VCaP (cell line): ENCODE data around the gene CDK13.

Experiments
- H3K27ac ChIP-seq: fragments of 450-650 bp; 2 replicates; pipeline ENCODE4 v1.5.1; 2017
- TF ChIP-seq, protein P1 (sequence below): fragments of 450-650 bp; conservative IDR thresholded peaks from 2 replicates; pipeline ENCODE4 v1.5.1; 2017; ENCODE audit warnings: mild to moderate bottlenecking, moderate library complexity

The CDK13 gene

DNA sequence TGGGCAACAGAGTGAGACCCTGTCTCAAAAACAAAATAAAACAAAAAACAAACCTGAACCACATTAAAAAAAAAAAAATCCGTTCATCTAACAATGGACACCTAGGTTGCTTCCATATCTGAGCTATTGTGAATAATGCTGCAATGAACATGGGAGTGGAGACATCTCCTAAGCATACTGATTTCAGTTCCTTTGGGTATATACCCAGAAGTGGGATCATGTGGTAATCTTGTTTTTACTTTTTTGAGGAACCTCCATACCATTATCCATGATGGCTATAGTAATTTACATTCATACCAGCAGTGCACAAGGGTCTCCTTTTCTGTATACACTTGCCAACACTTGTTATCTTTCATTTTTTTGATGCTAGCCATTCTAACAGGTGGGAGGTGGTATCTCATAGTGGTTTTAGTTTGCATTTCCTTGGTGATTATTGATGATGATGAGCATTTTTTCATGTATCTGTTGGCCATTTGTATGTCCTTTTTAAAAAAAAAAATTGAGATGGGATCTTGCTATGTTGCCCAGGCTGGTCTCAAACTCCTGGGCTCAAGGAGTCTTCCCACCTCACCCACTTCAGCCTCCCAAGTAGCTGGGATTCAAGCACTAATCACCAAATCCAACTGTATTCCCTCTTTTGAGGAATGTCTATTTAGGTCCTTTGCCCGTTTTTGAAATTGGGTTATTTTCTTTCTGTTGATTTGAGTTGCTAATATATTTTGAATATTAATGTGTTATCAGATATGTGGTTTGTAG lies 17.5 kb downstream of the CDK13 start:
- no peak overlapping the region for H3K27ac ChIP-seq
- TF ChIP-seq, protein P1, sequence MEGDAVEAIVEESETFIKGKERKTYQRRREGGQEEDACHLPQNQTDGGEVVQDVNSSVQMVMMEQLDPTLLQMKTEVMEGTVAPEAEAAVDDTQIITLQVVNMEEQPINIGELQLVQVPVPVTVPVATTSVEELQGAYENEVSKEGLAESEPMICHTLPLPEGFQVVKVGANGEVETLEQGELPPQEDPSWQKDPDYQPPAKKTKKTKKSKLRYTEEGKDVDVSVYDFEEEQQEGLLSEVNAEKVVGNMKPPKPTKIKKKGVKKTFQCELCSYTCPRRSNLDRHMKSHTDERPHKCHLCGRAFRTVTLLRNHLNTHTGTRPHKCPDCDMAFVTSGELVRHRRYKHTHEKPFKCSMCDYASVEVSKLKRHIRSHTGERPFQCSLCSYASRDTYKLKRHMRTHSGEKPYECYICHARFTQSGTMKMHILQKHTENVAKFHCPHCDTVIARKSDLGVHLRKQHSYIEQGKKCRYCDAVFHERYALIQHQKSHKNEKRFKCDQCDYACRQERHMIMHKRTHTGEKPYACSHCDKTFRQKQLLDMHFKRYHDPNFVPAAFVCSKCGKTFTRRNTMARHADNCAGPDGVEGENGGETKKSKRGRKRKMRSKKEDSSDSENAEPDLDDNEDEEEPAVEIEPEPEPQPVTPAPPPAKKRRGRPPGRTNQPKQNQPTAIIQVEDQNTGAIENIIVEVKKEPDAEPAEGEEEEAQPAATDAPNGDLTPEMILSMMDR, result no peak

DNA sequence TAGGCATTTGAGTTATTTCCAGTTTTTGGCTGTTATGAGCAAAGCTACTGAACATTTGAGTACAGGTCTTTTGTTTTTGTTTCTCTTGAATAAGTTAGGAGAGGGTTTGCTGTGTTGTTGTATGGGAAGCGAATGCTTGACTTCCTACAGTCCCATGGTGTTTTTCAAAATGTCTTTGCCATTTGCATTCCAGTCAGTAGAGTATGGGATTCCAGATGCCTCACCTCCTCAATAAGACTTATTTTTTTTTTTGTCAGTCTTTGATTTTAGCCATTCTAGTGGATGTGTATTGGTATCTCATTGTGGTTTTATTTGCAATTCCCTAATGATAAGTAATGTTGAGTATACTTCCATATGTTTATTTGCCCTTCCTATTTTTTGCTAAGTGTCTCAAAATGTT lies 19.4 kb downstream of the CDK13 start:
- TF ChIP-seq, protein P1, result no peak
- no peak overlapping the region for H3K27ac ChIP-seq

DNA sequence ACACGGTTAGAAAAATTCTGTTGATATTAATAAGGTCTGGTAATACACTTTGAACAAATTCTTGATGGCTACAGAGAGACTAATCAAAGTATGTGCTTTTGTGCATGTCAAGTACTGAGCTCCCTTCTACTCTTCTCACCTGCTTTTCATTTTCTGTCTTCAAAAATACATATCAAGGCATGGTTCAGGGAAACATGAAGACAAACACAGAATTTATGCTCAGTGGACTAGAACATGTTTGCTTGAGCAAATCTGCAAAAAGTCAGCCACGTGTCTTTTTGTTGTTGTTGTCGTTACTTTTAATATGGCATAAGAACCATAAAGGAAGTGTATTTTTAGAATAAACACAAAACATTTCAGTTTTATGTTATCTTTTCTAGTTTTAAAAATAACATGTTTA lies 21.9 kb downstream of the CDK13 start:
- TF ChIP-seq, protein P1, result no peak
- no peak overlapping the region for H3K27ac ChIP-seq

DNA sequence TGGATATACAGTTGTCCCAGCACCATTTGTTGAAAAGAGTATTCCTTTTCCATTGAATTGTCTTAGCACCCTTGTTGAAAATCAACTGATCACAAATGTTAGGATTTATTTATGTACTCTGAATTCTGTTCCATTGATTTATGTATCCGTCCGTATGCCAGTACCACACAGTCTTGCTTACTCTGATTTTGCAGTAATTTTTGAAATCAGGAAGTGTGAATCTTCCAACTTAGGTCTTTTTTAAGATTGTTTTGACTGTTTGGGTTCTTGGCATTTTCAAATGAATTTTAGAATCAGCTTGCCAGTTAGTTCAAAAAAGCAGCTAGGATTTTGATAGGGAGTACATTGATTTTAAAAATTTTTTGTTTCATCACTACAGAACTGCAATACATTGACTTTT lies 23.7 kb downstream of the CDK13 start:
- TF ChIP-seq, protein P1, result no peak
- H3K27ac ChIP-seq, result no peak overlapping the region

DNA sequence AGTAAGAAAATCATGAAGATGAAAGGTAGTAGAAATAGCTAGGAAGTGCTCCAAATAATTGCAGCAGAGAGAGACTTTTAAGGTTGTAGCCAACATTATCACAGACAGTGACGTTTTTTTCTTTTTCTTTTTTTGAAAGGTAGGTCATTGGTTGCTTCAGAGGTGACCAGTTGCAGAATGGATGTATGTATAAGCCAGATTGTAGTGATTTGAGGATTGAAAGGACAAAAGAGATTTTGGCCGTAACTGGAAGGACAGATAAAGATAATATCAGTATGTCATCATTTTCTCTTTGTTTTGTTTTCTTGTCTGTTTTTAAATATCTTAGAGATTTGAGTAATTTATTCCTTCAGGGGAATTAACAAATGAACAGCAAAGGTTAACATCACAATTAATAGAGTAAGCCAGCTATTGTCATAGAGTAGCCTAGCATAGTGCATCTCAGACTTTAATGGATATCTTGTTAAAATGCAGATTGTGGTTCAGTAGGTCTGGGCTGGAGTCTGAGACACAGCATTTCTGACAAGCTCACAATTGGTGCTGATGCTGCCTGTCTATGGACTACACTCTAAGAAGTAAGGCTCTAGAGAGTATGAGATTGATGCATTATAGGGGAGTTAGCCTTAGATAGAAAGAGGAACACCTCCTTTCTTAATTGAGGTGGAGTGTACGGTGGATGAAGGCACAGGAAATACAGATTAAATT lies 28.3 kb downstream of the CDK13 start:
- TF ChIP-seq, protein P1, result no peak
- no peak overlapping the region for H3K27ac ChIP-seq

DNA sequence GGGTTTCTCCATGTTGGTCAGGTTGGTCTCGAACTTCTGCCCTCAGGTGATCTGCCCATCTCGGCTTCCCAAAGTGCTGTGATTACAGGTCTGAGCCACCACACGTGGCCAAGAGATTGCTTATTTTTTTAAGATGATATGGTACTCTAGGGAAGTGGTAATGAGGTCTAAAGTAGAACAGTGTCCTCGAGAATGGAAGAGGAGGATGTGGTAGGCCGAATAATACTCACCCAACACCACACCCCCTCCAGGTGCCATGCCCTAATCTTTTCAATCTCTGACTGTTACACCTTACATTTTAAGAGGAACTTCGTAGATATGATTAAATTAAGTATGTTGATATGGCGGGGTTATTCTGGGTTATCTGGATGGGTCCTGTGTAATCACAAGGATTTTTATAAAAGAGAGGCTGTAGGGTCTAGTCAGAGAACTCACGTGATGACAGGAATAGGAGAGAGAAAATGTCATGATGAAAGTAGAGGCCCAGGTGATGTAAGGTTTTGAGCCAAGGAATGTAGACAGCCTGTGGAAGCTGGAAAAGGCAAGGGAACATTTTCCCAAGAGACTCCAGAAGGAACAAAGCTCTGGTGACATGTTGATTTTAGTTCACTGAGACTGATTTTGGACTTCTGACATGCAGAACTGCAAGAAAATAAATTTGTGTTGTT lies 29.5 kb downstream of the CDK13 start:
- no peak overlapping the region for H3K27ac ChIP-seq
- TF ChIP-seq, protein P1, result no peak

DNA sequence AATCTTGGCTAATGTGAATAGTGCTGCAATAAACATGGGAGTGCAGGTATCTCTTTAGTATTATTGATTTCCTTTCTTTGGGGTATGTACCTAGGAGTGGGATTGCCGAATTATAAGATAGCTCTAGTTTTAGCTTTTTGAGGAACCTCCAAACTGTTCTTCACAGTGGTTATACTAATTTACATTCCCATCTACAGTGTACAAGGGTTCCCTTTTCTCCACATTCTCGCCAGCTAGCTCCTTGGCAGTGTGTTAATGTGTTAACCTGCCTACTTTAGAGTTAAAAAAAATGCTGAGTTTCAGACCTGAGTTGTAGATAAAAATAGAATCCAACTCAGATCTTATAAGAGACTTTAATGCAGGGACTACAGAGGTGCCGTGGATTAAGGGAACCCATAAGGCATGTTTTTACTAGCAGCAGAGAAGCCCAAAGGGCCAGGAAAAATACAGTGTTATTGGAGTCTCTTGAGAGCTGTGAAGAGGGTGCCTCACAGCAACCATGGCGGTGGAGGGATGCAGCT lies 35.4 kb downstream of the CDK13 start:
- TF ChIP-seq, protein P1, result no peak
- no peak overlapping the region for H3K27ac ChIP-seq
